GM18507 (cell line): ENCODE data around the gene AGL.
"Not testable (repeated sequence)": the region's sequence is repeated elsewhere in the genome, so short reads cannot be mapped to it uniquely, and the experiment has no call there.

Source experiments
- DNase-seq: peaks from one replicate; pipeline ENCODE4 v3.0.0; 2011; ENCODE audit warnings: low read depth; ENCODE audit not compliant: insufficient read length; ENCODE audit errors: extremely low spot score
- FAIRE-seq: peaks from 2 replicates; lab custom pipeline; 2011; peaks lifted over from hg19 to GRCh38; lab: Jason Lieb, UNC

The AGL gene

DNA sequence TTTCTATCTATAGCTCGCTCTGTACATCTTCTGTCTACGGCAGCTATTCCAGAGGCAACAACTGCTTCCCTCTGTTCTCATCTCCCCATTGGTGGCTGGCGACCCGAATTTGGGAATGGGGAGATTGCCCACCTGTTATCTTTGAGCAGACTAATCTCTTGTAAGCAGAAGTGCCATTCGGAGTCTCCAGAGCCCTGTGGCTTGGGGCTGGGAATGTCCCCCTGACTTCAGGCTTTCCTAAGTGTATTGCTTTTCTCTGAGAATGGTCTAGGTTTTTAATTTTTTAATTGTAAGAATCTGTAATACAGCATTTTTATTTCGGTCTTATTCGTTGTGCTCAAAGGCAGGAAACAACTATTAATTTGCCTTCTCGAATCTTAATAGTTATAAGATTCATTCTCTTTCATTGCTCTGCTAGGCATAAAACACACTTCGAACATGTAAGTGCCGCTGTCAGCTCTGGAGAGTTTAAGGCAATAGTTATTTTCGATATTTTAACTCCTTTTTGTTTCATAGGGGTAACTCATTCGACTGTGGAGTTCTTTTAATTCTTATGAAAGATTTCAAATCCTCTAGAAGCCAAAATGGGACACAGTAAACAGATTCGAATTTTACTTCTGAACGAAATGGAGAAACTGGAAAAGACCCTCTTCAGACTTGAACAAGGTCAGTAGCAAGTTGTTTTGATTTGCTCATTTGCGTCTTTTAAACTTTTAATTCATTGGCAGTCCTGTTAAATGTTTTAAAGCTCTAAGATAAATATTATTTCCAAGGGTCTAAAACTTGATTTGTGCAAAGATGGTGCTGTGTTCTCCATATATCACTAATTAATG is 514 bp downstream of the AGL start:
- FAIRE-seq: peak; percentile 44
- DNase-seq: no peak

DNA sequence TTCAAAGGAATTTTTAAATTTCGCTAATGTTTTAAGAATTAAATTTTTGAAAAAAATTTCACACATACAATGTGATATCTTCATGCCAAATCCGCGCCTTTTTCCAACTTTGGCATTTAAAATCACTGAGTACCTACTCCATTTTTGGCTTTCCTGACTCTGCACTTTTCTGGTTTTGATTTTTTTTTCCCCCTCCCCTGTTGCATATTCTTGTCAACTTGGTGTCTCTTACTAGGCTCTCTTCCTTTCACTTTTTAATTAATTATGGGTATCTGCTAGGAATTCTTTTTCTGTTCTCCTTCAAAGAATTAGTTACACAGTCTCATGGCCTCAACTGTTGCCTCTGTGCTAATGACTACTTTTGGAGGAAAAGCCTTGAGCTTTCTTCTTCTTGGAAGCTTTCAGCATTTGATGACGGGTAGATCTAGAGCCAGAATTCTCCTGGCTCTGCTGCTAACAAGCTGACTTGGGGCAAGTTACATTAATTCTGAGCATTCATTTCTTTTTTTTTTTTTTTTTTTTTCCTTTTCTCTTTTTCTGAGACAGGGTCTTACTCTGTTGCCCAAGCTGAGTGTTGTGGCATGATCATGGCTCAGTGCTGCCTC is 1.8 kb downstream of the AGL start:
- DNase-seq (no peak), FAIRE-seq (no peak)

DNA sequence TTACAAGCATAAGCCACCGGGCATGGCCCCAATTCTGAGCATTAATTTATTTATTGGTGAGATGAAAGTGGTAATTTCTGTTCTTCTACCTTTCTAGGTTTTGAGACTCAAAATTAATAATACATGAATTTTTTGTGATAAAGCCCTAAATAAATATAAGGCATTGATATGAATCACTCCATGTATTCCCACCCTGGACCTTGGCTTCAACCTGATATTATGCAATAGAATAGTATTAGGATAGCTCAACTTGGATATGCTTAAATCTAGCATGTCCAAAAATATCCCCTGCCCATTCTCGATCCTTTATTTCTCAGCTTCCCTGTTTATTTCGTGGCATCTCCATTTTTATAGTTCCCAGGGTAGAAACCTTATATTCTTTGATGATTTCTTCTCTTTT is 2.5 kb downstream of the AGL start:
- no peak for DNase-seq
- FAIRE-seq: no peak

DNA sequence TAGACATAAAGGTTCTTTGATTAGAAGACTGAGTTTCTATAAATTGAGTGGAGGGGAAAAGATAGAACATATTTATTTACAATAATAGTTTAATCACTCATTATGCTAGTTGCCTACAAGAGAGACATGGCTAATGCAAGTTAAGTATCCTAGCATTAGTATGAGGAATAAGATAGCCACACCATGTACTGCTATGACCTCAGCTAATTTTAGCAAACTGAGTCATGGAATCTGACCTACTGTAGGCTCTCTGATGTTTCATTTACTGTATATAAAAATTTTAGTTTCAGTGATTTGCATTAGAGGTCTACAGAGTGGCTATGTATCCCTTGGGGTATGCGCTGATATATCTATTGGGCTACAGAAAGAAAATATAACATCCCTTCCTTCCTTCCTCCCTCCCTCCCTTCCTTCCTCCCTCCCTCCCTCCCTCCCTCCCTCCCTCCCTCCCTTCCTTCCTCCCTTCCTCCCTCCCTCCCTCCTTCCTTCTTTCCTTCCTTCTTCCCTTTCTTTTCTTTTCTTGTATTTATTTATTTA is 5.8 kb downstream of the AGL start:
- DNase-seq (no peak), FAIRE-seq (no peak)

DNA sequence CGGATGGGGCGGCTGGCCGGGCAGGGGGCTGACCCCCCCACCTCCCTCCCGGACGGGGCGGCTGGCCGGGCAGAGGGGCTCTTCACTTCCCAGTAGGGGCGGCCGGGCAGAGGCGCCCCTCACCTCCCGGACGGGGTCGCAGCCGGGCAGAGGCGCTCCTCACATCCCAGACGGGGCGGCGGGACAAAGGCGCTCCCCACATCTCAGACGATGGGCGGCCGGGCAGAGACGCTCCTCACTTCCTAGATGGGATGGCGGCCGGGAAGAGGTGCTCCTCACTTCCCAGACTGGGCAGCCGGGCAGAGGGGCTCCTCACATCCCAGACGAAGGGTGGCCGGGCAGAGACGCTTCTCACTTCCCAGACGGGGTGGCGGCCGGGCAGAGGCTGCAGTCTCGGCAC is 6.9 kb downstream of the AGL start:
- FAIRE-seq, DNase-seq: not testable (repeated sequence)

DNA sequence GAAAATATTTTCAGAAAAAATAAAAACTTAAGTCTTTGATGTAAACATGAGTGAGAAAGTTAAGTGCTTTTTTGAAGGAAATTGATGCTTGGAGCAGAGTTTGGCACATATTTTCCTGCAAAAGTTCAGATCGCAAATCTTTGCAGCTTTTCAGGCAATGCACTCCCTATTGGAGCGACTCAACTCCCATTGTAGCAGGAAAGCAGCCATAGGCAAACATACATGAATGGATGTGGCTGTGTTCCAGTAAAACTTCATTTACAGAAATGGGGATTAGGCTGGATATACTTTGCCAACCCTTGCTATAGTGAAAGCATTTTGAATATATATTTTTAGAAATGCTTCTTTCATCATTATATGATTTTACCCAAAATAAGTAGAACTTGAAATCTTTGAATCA is 8.1 kb downstream of the AGL start:
- FAIRE-seq (no peak), DNase-seq (no peak)

DNA sequence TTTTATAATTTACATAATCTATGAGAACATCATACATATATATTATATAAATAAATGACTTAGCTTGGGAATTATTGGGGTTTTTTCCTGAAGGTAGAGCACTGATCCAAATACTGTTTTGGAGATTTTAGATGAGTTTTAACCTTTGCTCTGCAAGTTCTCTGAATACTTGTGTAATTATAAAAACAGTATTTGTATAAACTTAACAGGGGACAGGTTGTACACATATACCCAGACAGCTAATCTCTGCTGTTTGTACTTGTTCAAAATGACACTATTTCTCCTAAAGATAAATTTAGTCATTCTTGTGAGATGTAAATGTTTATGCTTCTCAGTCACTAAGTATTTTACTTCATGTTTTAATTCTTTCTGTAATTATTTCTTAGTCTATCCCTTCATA is 8.7 kb downstream of the AGL start:
- DNase-seq: no peak
- no peak for FAIRE-seq

DNA sequence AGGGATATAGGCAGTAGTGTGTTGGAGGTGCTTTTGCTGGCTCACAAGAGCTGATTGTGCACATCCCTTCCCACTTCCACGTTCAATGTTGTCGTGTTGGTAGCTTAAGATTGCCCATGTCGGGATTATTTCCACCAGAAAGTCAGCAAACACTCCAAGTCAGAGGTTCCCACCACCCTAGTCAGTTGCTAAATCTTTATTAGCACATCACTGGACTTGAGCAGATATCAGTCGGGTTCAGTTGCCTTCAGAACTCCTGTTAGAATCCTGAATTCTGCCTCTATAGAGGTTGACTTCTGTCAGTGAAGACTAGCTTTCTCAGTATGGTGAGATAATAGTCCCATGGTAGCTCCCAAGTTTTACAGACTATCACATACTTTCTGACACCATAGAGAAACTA is 10.5 kb downstream of the AGL start:
- DNase-seq (no peak), FAIRE-seq (no peak)

DNA sequence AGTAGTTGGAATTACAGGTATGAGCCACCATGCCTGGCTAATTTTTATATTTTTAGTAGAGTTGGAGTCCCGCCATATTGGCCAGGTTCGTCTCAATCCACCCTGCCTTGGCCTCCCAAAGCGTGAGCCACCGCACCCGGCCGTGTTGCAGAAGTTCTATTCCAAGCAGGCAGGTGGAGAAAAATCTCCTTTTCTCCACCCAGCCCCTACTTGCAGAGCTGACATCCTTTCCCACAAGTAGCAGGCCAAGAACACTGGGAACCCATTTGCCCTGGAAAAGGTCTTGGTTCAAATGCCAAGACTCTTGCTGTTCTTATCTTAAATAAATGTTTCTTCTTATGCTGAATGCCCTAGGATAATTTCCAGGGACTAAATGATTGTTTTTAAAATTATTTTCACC is 17.5 kb downstream of the AGL start:
- DNase-seq: no peak

DNA sequence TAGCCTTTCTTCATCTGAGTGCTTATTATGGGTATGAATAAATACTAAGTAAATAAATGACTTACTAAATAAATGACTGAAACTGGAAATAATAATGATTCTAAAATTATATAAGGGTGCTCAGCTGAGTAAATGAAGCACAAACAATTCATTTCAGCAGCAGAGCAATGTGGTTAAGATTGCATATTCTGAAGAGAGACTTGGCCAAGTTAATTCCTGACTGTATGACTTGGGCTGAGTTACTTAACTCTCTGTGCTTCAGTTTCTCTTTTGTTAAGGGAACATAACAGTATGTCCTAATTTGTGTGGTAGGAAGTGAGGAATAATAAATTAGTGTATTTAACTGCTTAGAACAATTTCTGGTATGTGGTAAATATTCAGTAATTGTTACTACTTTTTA is 19.1 kb downstream of the AGL start:
- no peak for FAIRE-seq
- DNase-seq: no peak

More for the DNA sequence above, 17.5 kb downstream of the AGL start:
- no peak for FAIRE-seq

DNA sequence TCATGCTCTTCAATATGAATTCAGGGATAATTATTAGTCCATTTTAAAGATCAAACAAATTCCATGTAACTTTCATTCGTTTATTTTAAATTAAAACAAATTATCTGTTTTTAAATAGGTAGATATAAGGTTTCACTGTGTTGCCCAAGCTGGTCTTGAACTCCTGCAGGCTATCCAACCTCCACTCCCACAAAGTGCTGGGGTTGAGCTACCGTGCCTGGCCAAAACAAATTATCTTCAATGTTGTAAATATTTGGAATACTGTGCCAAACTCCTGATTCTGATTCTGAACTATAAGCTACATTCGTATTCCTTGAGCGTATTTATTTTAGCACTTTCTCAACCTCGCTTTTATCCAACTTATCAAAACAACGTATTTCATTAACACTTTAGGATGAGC is 19.6 kb downstream of the AGL start:
- DNase-seq: no peak
- no peak for FAIRE-seq

DNA sequence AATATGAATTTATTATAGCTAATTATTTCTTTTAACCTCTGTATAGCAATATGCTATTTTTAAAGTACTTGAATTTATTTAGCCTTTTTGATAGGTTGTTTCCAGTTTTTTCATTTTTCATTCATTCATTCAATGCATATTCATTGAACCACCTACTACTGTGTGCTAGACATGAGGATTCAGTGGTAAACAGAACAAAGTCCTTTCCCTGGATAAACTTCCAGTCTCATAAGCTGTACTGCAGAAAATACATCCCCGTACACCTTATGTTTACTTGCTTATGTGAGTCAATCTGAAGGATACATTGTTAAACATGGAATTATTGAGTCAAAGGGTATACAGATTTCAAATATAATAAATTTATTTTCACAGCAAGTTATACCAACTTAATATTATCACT is 21.9 kb downstream of the AGL start:
- FAIRE-seq: no peak
- DNase-seq: no peak

DNA sequence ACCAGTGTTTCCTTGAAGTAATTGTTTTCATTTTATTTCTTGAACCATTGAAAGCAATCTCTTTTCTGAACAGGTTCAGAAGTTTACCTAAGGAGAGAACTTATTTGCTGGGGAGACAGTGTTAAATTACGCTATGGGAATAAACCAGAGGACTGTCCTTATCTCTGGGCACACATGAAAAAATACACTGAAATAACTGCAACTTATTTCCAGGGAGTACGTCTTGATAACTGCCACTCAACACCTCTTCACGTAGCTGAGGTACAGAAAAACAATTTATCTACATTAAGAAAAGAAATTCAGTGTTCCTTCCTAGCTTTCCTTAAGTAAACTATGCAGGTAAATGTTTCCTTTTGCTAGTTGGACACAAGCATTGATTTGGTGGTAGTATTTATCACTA is 27.4 kb downstream of the AGL start:
- FAIRE-seq (no peak), DNase-seq (no peak)

DNA sequence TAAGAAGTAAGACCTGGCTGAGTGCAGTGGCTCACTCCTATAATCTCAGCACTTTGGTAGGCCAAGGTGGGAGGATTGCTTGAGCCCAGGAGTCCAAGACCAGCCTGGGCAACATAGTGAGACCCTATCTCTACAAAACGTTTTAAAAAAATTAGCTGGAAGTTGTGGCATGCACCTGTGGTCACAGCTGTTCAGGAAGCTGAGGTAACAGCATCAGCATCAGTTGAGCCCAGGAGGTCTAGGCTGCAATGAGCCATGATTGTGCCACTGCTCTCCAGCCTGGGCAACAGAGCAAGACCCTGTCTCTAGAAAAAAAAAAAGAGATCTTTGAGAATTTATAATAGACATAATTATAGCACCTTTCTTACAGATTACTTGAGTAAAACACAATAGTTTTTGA is 36.0 kb downstream of the AGL start:
- FAIRE-seq: no peak
- no peak for DNase-seq

DNA sequence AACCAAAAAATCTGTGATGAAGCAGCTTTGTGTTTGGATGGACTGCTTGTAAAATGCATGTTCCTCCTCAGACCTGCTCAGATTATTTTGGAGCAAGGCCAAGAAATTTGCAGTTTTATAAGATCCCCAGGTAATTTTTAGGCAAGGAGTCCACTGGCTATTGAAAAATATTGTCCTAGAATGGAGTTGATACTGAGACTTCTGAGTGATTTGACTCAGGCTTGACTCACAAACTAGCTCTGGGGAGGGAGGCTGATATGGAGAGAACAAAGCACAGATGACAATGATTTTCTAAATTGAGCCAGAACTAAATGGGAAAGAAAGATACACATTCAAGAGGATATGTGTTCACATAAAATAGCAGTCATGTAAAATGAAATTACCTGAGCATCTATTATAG is 36.7 kb downstream of the AGL start:
- no peak for FAIRE-seq
- no peak for DNase-seq

DNA sequence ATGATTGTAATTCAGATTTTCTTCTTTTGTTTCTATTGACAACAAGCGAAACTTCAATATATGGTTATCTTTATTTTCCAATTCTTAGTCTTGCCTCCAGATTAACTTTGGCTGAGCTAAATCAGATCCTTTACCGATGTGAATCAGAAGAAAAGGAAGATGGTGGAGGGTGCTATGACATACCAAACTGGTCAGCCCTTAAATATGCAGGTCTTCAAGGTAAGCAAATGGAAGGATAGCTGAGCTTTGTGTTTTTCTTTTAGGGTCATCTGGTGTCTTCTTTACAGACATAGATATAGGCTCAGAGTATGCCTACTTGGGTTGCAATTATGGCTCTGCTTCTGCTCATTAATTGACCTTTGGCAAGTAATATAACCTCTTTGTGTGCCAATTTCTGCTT is 37.7 kb downstream of the AGL start:
- FAIRE-seq: no peak

DNA sequence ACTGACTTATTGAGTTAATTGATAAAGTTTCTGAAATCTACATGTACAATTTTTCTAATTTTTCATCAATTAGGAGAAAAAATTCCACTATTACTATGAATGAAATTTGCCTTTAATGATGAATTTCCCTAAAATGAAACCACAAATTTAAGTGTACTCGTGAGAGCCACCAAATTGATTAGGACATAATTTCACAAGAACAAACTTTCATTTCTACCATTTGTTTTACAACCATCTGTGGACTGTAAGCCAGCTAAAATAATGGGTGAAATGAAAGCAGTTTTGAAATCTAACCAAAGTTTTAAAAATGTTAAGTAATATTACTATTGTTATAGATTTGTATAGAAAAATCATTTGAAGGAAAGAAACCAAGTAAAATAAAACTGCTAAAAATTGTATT is 41.8 kb downstream of the AGL start:
- FAIRE-seq (no peak), DNase-seq (no peak)

More for the DNA sequence above, 37.7 kb downstream of the AGL start:
- DNase-seq: no peak

DNA sequence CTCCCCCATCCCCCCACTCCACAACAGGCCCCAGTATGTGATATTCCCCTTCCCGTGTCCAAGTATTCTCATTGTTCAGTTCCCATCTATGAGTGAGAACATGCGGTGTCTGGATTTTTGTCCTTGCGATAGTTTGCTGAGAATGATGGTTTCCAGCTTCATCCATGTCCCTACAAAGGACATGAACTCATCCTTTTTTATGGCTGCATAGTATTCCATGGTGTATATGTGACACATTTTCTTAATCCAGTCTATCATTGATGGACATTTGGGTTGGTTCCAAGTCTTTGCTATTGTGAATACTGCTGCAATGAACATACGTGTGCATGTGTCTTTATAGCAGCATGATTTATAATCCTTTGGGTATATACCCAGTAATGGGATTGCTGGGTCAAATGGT is 53.1 kb downstream of the AGL start:
- DNase-seq, FAIRE-seq: not testable (repeated sequence)

DNA sequence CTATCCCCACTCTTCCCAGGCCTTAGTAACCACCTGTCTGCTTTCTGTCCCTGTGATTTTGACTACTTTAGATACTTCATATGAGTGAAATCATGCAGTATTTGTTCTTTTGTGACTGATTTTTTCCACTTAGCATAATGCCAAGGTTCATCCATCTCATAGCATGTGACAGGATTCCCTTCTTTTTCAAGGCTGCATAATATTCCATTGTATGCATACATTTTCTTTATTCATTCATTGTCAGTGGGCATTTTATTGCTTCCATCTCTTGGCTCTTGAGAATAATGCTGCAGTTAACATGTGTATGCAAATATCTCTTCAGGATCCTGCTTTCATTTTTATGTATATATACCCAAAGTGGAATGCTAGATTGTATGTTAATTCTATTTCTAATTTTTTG is 56.4 kb downstream of the AGL start:
- FAIRE-seq (peak; percentile 9), DNase-seq (no peak)

DNA sequence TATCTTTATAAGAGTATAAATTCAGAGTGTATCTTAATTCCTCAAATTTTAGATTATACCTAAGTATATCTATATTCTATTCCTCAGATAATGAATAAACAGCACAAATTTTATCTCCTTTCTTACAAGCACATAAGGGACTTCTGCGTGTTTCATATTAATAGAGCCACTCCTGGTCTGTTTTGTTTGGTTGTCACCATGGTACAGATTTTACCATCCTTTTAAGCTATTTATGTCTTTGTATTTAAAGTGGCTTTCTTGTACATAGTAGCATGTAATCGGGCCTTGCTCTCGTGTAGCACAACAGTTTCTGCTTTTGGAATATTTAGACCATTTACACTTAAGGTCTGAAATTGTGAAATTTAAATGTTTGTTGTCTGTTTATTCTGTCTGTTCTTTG is 67.1 kb downstream of the AGL start:
- FAIRE-seq: no peak
- DNase-seq: no peak

DNA sequence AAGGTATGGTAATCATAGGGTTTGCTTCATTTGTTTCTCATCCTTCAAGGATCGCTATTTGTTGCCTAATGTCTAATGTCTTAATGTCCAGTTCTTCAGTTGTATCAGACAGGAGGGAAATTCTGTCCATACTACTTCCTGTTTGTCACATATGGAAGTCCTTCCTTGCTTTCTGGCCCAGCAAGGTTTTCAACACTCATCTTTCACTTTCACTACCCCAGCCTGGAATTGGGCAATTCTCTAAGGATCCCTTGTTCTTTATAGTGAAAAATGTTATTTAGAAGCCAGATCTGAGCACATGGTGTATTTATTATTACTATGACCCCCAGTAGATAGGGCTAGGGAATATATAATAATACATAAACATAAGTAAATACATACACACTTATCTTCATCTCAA is 69.1 kb downstream of the AGL start:
- DNase-seq (no peak), FAIRE-seq (no peak)
